GM21367 (cell line): ENCODE measurements around the gene DCBLD1.

ENCODE experiments used
- ATAC-seq: cut with Tn5 transposase; IDR thresholded peaks from one replicate; pipeline ENCODE4 v1.9.1; 2021; ENCODE audit not compliant: unreplicated experiment

The DCBLD1 gene

DNA sequence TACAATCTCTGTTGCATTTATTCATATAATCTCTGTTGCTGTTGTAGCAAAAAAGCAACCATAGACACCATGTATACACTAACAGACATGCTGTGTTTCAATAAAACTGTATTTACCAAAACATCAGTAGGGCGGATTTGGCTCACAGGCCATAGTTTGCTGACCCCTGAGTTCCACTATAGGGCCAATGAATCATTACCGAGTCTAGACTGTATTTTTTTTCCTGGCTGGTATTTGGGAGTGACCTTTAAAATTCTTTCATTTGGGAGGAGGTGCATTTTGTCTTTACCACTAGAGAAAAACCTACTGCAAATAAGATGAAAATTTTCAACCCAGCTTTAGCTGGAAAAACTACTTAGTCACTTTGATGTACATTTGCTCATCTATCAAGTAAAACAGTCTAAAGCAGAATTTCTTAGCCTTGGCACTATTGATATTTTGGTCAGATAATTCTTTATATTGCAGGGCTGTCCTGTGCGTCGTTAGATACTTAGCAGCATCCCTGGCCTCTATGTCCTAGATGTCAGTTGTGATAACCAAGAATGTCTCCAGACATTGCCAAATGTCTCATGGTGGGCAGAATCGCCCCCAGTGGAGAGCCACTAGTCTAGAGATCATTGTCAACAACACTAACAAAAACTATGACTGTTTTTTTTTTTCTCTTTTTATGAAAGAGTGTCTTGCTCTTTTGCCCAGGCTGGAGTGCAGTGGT is 39.5 kb downstream of the DCBLD1 start:
- no peak for ATAC-seq

DNA sequence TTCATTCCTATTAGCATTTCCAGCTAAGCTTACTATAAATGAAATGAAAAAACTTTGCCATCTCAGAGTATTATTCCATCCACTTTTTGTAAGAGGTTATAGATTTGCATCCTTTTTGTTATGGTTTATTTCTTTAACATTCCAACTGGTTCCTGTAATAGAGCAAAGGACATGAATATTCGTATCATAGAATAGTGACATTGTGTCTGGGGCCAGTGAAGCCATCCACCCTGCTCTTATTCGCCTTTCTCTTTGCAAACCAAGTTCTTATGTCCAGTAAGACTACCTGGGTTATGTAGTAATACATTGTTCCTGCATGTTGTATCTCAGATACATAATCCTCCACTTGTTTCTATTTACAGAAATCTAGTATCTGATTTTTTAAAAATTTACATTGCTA is 43.1 kb downstream of the DCBLD1 start:
- ATAC-seq, result no peak

DNA sequence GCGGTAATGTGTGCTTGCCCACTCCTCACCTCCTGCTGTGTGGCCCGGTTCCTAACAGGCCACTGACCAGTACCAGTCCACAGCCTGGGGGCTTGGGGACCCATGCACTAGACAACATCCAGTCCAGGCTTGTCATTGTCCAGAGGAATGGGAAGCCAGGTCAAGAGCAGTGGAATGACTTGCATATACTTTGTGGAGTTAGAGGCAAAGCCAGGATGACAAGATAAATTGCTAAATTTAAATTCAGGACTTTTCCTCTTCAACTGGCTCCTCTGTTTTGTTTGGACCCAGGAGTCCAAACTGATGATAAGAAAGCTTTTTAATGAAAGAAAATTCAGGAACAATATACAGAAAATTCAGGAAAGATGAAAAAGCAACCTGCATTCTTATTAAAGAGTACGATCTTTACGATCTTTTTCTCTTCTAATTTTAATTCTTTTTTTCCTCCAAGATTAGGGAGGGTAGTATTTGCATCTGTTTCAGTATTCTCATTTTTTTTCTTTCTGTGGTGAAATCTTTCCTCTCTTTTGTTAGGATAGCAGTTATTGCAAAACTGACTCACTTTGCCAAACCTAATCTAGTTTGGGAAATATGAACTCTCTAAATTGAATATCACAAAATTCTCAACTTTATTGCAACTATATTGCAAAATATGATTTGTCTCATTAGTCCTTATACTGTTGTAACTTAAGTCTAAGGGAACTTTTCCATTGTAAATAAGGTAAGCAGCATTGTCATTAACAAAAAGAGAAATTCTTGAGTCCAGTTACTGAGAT is 48.2 kb downstream of the DCBLD1 start:
- ATAC-seq, result no peak

DNA sequence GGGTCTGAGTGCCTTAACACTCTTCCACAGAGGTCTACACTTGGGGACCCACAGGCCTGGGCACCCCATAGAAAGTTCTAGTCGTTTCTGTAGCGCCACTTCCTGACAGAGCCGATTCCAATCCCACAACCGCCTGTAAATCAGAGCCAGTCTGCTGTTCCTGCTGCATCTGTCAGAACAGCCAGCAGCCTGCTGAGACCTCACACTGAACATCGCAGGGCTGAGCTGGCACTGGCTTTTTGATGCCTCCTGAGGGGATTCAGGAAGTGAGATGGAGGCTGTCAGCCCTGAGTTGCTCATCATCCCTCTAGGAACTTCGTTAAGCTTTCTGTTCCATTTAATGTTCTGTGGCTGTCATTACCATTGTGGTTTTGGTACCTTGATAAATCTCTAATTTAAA is 48.9 kb downstream of the DCBLD1 start:
- ATAC-seq, result no peak

DNA sequence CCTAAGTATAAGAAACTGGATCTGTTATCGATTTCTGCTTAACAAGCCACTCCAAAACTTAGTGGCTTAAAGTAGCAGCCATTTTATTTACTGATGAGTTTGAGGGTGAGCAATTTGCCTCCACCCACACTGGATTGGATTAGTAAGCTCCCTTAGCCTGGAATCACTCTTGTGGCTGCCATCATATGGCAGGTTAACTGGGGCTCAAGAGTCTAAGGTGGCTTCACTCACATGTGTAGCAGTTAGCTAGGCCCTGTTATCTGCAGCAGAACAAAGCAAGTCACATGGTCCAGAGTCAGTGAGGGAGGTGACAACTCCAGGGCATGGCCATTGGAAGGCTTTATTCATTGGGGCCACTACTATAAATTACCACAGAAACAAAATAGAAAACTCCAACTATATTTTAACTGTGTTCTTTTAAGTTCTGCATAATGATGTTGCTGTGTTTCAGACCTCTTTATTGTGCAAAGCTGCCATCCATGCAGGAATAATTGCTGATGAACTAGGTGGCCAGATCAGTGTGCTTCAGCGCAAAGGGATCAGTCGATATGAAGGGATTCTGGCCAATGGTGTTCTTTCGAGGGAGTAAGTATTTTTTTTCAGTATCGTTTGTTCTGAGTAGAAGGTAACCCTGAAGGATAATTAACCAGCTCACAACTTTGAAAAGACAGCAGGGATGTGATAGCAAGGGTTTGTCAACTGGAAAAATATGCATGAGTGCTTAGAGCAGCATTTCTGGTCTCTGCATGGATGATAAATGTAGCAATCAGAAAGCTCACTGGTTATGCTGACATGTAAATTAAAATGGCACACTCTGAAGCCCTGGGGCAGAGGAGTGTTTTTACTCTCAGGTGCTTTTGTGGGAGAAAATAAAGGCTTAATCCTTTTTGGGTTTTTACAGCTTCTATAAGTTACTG is 49.6 kb downstream of the DCBLD1 start:
- ATAC-seq, result no peak

DNA sequence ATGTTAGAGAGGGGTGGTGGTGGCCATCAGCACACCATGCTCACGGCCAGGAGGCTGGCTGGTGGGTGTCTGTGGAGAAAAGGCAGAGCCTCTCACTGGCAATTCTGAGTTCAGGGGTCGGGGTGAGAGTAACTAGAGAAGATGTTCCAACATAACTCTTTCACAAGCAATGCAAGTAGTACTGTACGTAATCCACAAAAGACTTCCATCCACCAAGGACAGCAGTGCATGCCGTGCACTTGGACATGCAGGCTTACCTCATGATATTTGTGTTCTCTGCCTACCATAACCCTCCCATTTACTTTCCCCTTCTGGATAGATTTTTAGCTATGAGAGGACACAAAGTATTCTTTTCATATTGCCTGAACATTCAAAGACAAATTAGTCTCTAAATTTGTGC is 51.3 kb downstream of the DCBLD1 start:
- ATAC-seq, result no peak

DNA sequence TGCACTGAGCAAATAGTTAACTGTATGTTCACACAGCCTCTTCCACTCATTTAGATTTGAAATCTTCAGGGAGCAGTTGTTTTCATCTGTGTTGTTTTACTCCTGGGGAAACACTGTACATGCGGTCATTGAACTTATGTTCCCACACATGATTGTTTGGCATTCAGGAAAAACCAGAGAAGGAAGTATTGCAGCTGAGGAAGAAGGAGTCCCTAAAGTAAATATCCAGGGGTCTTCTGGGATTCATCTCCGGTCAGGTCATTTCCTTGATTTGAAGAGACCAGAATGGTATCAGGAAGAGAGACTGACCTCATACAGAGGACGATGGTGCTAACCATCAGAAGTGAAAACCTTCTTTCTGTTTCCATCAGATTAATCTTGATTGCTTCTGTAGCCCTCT is 52.5 kb downstream of the DCBLD1 start:
- ATAC-seq, result no peak

DNA sequence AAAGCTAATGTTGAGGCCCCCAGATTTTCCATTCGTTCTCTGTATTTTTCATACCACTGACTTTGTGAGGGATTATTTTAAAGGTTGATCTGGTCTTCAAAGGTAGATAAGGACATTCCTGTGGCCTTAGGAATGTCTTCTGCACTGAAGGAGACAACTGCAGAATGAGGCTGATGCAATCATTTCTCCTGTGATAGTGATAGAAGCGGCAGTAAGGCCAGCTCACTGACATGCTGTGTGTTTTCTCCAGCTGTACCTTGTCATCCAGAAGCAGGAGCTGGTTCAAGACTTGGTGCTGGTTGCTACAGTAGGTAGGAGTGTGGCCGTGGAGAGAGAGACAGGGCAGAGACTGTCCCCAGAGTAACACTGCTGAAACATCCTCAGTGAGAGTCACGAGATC is 53.8 kb downstream of the DCBLD1 start:
- no peak for ATAC-seq

DNA sequence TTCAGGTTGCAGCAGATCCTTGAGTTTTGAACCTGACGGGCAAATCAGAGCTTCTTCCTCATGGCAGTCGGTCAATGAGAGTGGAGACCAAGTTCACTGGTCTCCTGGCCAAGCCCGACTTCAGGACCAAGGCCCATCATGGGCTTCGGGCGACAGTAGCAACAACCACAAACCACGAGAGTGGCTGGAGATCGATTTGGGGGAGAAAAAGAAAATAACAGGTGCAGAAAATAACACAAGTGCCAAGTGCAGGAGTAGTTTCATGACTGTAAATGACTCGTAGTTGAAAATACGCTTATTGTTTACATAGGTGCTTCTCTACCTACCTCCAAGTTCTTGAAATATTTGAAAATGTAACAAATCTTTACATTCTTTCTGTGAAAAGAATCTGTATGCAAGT is 56.1 kb downstream of the DCBLD1 start:
- no peak for ATAC-seq

DNA sequence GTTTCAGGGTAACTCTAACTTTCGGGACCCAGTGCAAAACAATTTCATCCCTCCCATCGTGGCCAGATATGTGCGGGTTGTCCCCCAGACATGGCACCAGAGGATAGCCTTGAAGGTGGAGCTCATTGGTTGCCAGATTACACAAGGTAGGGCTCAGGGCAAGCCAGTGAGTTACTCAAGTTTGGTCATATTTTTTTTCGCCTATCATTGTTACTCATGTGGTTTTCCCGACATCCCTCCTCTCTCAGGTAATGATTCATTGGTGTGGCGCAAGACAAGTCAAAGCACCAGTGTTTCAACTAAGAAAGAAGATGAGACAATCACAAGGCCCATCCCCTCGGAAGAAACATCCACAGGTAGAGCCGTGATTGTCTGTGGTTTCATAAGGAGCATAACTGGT is 58.2 kb downstream of the DCBLD1 start:
- no peak for ATAC-seq

DNA sequence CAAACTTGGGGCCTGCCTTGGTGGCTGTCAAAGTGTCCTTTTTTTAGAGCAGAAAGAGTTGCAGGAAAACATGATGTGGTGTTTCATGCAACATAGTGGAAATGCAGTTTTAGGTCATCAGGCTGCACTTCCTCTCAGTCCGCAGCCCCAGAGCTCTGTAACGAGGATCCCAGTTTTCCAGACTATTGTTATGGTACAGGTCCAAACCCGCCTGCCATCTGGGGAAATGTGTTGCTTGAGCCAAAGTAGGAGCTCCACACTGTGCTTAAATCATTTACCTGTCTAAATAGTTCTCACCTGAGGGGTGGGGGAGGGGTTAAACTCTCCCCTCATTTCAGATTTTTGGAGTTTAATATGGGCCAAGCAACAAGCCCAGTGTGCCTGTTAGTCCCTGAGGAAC is 60.0 kb downstream of the DCBLD1 start:
- no peak for ATAC-seq

DNA sequence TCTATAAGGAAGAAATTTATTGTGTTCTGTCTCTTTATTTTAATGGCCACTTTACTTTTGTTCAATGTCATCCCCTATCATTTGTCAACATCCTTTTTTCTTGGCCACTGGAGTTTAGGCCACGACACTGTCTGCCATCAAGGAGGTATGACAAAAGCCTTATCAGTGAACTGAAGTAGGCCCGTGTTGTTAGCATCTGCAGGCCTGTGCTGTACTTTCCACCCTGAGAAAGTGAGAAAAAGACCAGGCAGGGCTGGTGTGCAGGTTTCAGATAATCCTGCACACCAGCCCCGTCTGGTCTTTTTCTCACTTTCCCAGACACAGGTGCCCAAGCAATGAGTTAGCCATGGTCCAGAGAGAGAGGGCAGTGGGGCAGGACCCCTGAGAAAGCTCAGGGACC is 62.2 kb downstream of the DCBLD1 start:
- ATAC-seq, result no peak

DNA sequence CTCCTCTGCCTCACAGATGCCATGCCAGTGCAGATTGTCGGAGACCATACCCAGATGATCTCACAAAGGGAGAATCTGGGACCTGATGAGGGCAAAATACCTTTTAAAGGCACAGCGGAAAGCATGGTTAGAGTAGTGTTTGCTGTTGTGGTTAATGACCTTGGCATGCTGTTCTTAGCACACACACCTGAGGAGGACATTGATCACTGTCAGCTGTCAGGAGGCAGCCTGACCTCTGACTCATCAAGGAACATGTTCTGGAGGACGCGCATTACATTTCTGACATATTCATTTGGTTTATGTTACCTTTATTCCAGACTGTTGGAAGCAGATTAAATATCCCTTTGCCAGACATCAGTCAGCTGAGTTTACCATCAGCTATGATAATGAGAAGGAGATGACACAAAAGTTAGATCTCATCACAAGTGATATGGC is 62.7 kb downstream of the DCBLD1 start:
- no peak for ATAC-seq

DNA sequence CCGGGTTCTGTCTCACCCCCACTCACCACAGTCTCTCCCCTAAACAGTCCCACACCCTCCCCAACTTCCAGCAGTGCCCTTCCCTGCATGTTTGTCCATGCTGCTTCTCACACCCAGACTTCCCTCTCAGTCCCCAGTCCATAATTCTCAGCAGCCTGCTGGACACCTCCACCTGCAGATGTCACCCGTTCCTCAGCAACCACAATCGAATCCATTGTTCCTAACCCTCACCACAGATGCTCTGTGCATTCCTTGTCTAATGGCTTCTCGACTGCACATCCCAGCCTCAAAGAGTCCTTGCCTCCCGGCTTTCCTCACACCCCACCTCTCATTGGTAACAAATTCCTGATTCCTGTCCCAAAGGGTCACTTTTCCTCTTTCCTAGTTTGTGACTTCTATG is 64.2 kb downstream of the DCBLD1 start:
- ATAC-seq, result no peak

DNA sequence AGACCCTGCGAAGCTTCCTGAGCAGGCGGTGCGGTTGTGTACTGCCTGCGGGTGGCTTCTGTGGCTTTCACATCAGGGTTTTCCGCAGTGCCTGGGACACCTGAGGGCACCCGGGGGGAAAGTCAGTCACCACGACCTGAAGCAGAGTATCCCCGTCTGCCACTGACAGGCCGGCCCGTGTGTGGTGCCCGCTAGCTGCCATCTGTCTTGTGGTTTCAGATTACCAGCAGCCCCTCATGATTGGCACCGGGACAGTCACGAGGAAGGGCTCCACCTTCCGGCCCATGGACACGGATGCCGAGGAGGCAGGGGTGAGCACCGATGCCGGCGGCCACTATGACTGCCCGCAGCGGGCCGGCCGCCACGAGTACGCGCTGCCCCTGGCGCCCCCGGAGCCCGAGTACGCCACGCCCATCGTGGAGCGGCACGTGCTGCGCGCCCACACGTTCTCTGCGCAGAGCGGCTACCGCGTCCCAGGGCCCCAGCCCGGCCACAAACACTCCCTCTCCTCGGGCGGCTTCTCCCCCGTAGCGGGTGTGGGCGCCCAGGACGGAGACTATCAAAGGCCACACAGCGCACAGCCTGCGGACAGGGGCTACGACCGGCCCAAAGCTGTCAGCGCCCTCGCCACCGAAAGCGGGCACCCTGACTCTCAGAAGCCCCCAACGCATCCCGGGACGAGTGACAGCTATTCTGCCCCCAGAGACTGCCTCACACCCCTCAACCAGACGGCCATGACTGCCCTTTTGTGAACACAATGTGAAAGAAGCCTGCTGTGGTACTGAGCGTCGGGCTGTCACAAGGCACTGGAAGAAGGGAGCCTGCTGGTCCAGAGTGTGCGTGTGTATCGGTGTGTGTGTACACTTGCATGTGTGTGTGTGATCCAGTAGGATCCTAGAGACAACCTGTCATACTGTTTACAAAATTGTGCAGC is 65.5 kb downstream of the DCBLD1 start:
- peak; percentile 67 for ATAC-seq

DNA sequence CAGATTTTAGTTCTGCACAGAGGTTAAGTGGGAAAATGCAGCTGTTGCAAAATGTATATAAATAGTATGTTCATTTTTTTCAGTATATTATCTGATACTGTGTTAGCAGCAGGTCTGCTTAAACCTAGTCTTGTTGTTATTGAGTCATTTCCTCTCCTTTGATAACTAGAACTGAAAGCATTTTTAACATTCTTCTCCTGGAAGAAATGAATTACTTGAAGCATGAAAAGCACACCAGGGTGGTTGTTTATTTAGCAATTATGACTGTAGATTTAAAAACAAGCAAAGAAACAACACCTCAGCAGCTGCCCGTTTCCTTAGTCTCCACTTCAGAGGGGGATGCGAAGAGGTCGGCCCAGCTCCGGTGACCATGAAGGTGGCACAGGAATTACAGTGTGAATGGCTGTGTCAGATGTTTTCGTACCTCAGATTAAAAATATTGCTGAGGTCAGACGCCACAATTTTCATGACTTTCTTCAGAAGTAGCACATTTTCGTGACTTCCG is 66.4 kb downstream of the DCBLD1 start:
- ATAC-seq, result no peak

DNA sequence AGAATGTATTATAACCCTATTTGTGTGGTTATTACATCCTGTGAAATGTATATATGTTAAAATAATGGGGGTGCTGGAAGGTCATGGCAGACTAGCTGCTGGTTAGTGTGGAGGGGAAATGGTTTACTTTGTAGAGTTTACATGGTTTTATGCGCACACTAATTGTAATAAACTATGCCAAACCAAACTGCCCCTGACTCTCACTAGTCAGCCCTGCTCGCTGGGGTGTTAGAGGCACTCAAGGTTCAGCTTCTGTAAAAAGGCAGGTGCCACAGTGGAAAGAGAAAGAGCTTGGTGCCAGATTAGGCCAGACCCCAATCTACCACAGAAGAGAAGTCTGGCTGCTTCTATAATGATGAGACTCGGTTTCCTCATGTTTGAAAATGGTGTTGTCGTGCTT is 67.1 kb downstream of the DCBLD1 start:
- ATAC-seq, result no peak

DNA sequence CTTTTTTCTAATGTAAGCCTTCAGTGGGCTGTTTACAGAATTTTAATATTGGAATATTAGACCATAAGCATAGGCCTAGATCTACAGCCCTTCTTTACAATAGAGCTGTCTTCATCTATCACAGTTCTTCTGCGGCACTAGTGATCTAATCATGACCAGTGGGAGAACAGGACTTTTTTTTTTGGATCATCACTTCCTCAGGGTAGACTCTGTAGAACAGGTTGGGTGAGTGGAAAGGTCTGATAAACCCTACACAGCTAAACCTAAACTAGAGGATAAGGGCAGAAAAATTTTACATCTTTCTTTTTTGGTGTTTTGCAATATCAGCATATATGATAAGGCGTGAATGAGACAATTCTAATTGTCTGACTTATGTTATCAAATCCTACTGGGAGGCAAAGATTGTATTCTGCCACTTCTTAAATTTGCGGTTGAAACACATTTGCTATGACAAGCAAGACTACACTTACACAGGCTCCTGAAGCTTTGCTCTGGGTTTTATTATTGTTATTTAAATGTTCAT is 67.7 kb downstream of the DCBLD1 start:
- ATAC-seq, result no peak

DNA sequence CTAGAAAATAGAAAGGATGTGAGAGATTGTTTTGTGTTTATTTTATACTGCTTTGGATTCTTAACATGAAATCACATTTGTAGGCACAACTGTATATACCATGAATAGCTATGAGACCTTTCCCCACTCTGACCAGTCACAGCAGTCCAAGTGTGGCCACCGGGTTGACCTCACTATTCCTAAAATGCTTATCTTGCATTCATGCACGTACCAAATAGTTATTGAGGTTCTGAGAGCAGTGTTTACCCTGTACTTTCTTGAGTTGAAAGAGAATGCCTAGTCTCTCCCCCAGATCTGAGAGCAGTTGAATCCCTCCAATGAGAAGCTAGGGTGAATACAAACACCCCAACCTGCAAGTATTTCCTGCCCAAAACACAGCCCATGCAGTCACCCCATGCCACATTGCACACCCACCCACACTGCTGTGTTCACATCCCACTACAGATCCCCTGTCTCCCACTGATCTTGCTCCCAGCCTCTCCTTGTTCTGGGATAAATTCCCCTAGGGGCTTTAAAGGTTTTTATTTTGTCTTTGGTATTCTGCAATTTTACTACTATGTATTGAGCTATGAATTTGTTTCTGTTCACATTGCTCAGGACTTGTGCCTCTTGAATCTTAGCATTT is 68.3 kb downstream of the DCBLD1 start:
- ATAC-seq, result no peak

DNA sequence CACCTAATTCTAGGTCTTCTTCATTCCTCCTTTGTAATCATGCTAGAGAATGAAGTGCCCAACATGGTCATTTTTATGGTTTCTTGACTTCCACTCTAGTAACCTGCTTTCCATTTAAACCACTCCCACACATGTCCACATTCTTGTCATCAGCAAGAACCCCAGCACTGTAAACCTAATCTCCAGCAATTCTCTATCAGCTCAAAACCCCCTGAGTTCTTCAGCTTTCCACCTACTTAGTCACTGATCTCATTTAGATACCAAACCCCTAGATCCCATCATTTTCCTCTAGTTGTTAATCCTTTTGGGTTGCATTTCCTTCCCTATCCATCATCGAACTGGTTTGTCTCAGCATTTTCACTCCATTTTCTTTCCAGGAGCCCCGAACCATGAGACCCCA is 70.1 kb downstream of the DCBLD1 start:
- no peak for ATAC-seq
